PC-3 (cell line): Measurements from ENCODE around the gene SAFB2. TPM values are rescaled to one million over a fixed set of nuclear protein-coding genes. Genes with fewer than 3 reads are reported as not detected.

Experiments
- ATAC-seq: fragments of 200-7000 bp; cut with Tn5 transposase; 2 replicates; pipeline ENCODE4 v1.9.1; 2020; ENCODE audit warnings: mild to moderate bottlenecking, moderate library complexity
- BruUV-seq: library from RNA; stranded (reverse); fragments of 400-500 nt; replicated peaks from 2 replicates; lab custom pipeline; 2021; lab: Mats Ljungman, UMichigan
- CTCF ChIA-PET: fragments of 300-600 bp; sonication (Branson Sonifier 250); formaldehyde crosslinking; loops from one replicate; lab custom pipeline; 2022; ENCODE audit warnings: antibody characterized with exemption; lab: Charles Lee
- POLR2A ChIA-PET: fragments of 300-600 bp; sonication (Branson Sonifier 250); formaldehyde crosslinking; loops from one replicate; lab custom pipeline; 2022; ENCODE audit warnings: antibody characterized with exemption; ENCODE audit not compliant: unreplicated experiment; lab: Charles Lee
- DNase-seq: peaks from one replicate; pipeline ENCODE4 v3.0.0-alpha.2; 2015
- H2AFZ ChIP-seq: fragments of 300-600 bp; sonication (generic); 2 replicates; pipeline ENCODE4 v1.6.0; 2016; ENCODE audit warnings: antibody characterized with exemption, low read length
- H3F3A ChIP-seq: fragments of 300-600 bp; sonication (generic); one replicate; pipeline ENCODE4 v1.6.0; 2017; ENCODE audit warnings: antibody characterized with exemption, low read length, control low read depth, mild to moderate bottlenecking; ENCODE audit not compliant: unreplicated experiment
- H3K27ac ChIP-seq: fragments of 300-600 bp; sonication (generic); 2 replicates; pipeline ENCODE4 v1.5.1; 2016; ENCODE audit warnings: mild to moderate bottlenecking, low read length
- H3K27me3 ChIP-seq: fragments of 300-600 bp; sonication (generic); 2 replicates; pipeline ENCODE4 v1.6.1; 2016; ENCODE audit warnings: low read length, mixed read lengths
- H3K36me3 ChIP-seq: fragments of 300-600 bp; sonication (generic); 2 replicates; pipeline ENCODE4 v1.6.1; 2016; ENCODE audit warnings: low read depth, mixed run types, low read length, mixed read lengths
- H3K4me1 ChIP-seq: fragments of 300-600 bp; sonication (generic); 2 replicates; pipeline ENCODE4 v1.5.1; 2016; ENCODE audit warnings: low read length; ENCODE audit not compliant: insufficient read depth
- H3K4me2 ChIP-seq: fragments of 300-600 bp; sonication (generic); 2 replicates; pipeline ENCODE4 v1.6.0; 2016; ENCODE audit warnings: low read length
- H3K4me3 ChIP-seq: fragments of 300-600 bp; sonication (generic); 2 replicates; pipeline ENCODE4 v1.5.1; 2016; ENCODE audit warnings: mild to moderate bottlenecking, low read length, mixed read lengths
- H3K79me2 ChIP-seq: fragments of 300-600 bp; sonication (generic); 2 replicates; pipeline ENCODE4 v1.6.1; 2017; ENCODE audit warnings: low read length, mixed read lengths
- H3K9ac ChIP-seq: fragments of 300-600 bp; sonication (generic); 2 replicates; pipeline ENCODE4 v1.6.0; 2016; ENCODE audit warnings: mild to moderate bottlenecking, low read length
- H3K9me2 ChIP-seq: fragments of 300-600 bp; sonication (generic); replicated peaks from 2 replicates; pipeline ENCODE4 v1.6.1; 2016; ENCODE audit warnings: mixed run types, low read length, mixed read lengths
- H3K9me3 ChIP-seq: fragments of 300-600 bp; sonication (generic); 2 replicates; pipeline ENCODE4 v1.6.1; 2016; ENCODE audit warnings: low read length, mixed read lengths
- H4K20me1 ChIP-seq: fragments of 300-600 bp; sonication (generic); 2 replicates; pipeline ENCODE4 v1.6.1; 2016; ENCODE audit warnings: low read length, mixed read lengths
- CTCF ChIP-seq: fragments of 300-600 bp; sonication (generic); conservative IDR thresholded peaks from 2 replicates; pipeline ENCODE4 v1.5.1; 2017; ENCODE audit warnings: antibody characterized with exemption, low read depth, mild to moderate bottlenecking, low read length
- EZH2 ChIP-seq: fragments of 300-600 bp; sonication (generic); IDR thresholded peaks from one replicate; pipeline ENCODE4 v1.6.1; 2017; ENCODE audit warnings: antibody characterized with exemption, mild to moderate bottlenecking, low read length; ENCODE audit not compliant: unreplicated experiment
- EZH2phosphoT487 ChIP-seq: fragments of 300-600 bp; sonication (generic); IDR thresholded peaks from 2 replicates; pipeline ENCODE4 v1.6.1; 2018; ENCODE audit warnings: mild to moderate bottlenecking, antibody characterized with exemption, low read length, borderline replicate concordance
- intact Hi-C: fragments of 100-400 bp; cut with micrococcal nuclease; formaldehyde crosslinking; loops from 2 replicates; pipeline ENCODE4 v1.9.0; 2023
- total RNA-seq: library from RNA; depleted of rRNA; stranded (reverse); fragments of >200 nt; gene quantifications from 2 replicates; pipeline ENCODE4 v1.2.3, GENCODE V29; 2014

SAFB2 gene
- total RNA-seq, 1 experiment from 2014 or later: 77.5 TPM

- H3K4me2 ChIP-seq: no peak overlapping the region
- DNase-seq: no peak
- H4K20me1 ChIP-seq: 0 out of 2 replicates have a peak, but pooled peaks cover 4% of the 10 kb centered on the region
- H3F3A ChIP-seq: no peaks in the 10 kb centered on the region
- H3K9ac ChIP-seq: no peak overlapping the region
- no peak overlapping the region for H2AFZ ChIP-seq
- no peak overlapping the region for H3K4me3 ChIP-seq
- H3K9me3 ChIP-seq: no peaks in the 10 kb centered on the region
- H3K27ac ChIP-seq: no peak overlapping the region
- CTCF ChIA-PET: no interaction called here
- no peak for ATAC-seq
- no peaks in the 10 kb centered on the region for H3K27me3 ChIP-seq
- H3K36me3 ChIP-seq: peaks cover 55% of the 10 kb centered on the region
- TSS peak; percentile 13 for BruUV-seq
- TF ChIP-seq CTCF: no peak
- TF ChIP-seq EZH2phosphoT487: no peak
- TF ChIP-seq EZH2: no peak
- intact Hi-C loops: no loop called here
- H3K4me1 ChIP-seq: no peaks in the 10 kb centered on the region
- POLR2A ChIA-PET: no interaction called here
- H3K79me2 ChIP-seq: no peaks in the 10 kb centered on the region
- no peaks in the 10 kb centered on the region for H3K9me2 ChIP-seq
Observed at GRCh38 chr19:5587071-5587455, 35.5 kb downstream of the SAFB2 start.

- Histone ChIP-seq H2AFZ (no peak overlapping the region), H3K79me2 (no peaks in the 10 kb centered on the region), H3K36me3 (peaks cover 49% of the 10 kb centered on the region), H3F3A (no peaks in the 10 kb centered on the region), H3K9me2 (no peaks in the 10 kb centered on the region), H3K27ac (no peak overlapping the region), H3K4me1 (no peaks in the 10 kb centered on the region), H3K4me3 (no peak overlapping the region), H3K4me2 (no peak overlapping the region), H3K9me3 (no peaks in the 10 kb centered on the region), H4K20me1 (0 out of 2 replicates have a peak, but pooled peaks cover 4% of the 10 kb centered on the region), H3K9ac (no peak overlapping the region), H3K27me3 (no peaks in the 10 kb centered on the region)
- ATAC-seq: no peak
- intact Hi-C loops: no loop called here
- DNase-seq: no peak
- POLR2A ChIA-PET: interaction anchor here (0.6 kb wide), 1 partner anchor 944 kb away, joined by 8 read pairs; no protein-coding TSS in a partner anchor
- BruUV-seq: no TSS peak
- TF ChIP-seq EZH2: no peak
- CTCF ChIA-PET: no interaction called here
Observed at GRCh38 chr19:5586300-5587070, 36.1 kb downstream of the SAFB2 start.

- Histone ChIP-seq H3K9me2 (no peaks in the 10 kb centered on the region), H3K27me3 (no peaks in the 10 kb centered on the region), H3K4me3 (no peak overlapping the region), H3K27ac (no peak overlapping the region), H3K9me3 (no peaks in the 10 kb centered on the region), H3K4me2 (no peak overlapping the region), H4K20me1 (0 out of 2 replicates have a peak, but pooled peaks cover 4% of the 10 kb centered on the region), H3K36me3 (peaks cover 44% of the 10 kb centered on the region), H3K79me2 (no peaks in the 10 kb centered on the region), H3F3A (no peaks in the 10 kb centered on the region), H3K9ac (no peak overlapping the region), H3K4me1 (no peaks in the 10 kb centered on the region), H2AFZ (no peak overlapping the region)
- ChIA-PET POLR2A (no interaction called here), CTCF (no interaction called here)
- TF ChIP-seq CTCF: no peak
- no peak for TF ChIP-seq EZH2phosphoT487
- no peak for TF ChIP-seq EZH2
- 0 out of 2 replicates have a peak, but pooled peaks have one; percentile 6 for ATAC-seq
- no TSS peak for BruUV-seq
- intact Hi-C loops: no loop called here
- no peak for DNase-seq
Observed at GRCh38 chr19:5585461-5586299, 36.9 kb downstream of the SAFB2 start.
